Calu3 (cell line): ENCODE data around the gene MYD88. TPM values are rescaled to one million over a fixed set of nuclear protein-coding genes. Genes with fewer than 3 reads are reported as not detected.

Experiments used
- BruUV-seq: library from RNA; stranded (reverse); fragments of 400-500 nt; replicated peaks from 2 replicates; lab custom pipeline; 2021; lab: Mats Ljungman, UMichigan
- CTCF ChIA-PET: fragments of 300-600 bp; sonication (Branson Sonifier 250); formaldehyde crosslinking; loops from one replicate; lab custom pipeline; 2022; ENCODE audit warnings: antibody characterized with exemption; lab: Charles Lee
- DNase-seq: peaks from one replicate; pipeline ENCODE4 v3.0.0; 2022
- H3K27ac Mint-ChIP-seq: one replicate; pipeline ENCODE4 v1.8.0; 2022; ENCODE audit warnings: mixed read lengths; ENCODE audit not compliant: unreplicated experiment
- H3K27me3 Mint-ChIP-seq: one replicate; pipeline ENCODE4 v1.8.0; 2022; ENCODE audit warnings: mixed read lengths; ENCODE audit not compliant: unreplicated experiment
- H3K36me3 Mint-ChIP-seq: one replicate; pipeline ENCODE4 v1.8.0; 2022; ENCODE audit warnings: mild to moderate bottlenecking, moderate library complexity, mixed read lengths; ENCODE audit not compliant: insufficient read depth, unreplicated experiment
- H3K4me1 Mint-ChIP-seq: one replicate; pipeline ENCODE4 v1.8.0; 2022; ENCODE audit warnings: mild to moderate bottlenecking, low read depth, mixed read lengths; ENCODE audit not compliant: unreplicated experiment
- H3K4me3 Mint-ChIP-seq: one replicate; pipeline ENCODE4 v1.8.0; 2022; ENCODE audit warnings: mild to moderate bottlenecking, low read depth, moderate library complexity, mixed read lengths; ENCODE audit not compliant: unreplicated experiment
- H3K9me3 Mint-ChIP-seq: one replicate; pipeline ENCODE4 v1.8.0; 2022; ENCODE audit warnings: low read depth, mixed read lengths; ENCODE audit not compliant: unreplicated experiment
- CTCF ChIP-seq: fragments of 200-600 bp; IDR thresholded peaks from one replicate; pipeline ENCODE4 v1.8.0; 2022; ENCODE audit warnings: antibody characterized with exemption; ENCODE audit not compliant: unreplicated experiment
- intact Hi-C: fragments of 100-400 bp; cut with micrococcal nuclease; formaldehyde crosslinking; loops from one replicate; pipeline ENCODE4 v1.10.0; 2022; ENCODE audit not compliant: unreplicated experiment
- total RNA-seq: library from RNA; stranded (reverse); gene quantifications from 2 replicates; pipeline ENCODE4 v1.2.3, GENCODE V29; 2022

The MYD88 gene
- total RNA-seq, 1 experiment from 2014 or later = 35.2 TPM

- intact Hi-C loops = no loop called here
- no peak overlapping the region for H3K27ac Mint-ChIP-seq
- peaks cover under 1% of the 10 kb centered on the region for H3K9me3 Mint-ChIP-seq
- CTCF ChIA-PET = no interaction called here
- peaks cover 79% of the 10 kb centered on the region for H3K27me3 Mint-ChIP-seq
- DNase-seq = no peak
- no peaks in the 10 kb centered on the region for H3K36me3 Mint-ChIP-seq
- H3K4me3 Mint-ChIP-seq = no peak overlapping the region
- no TSS peak for BruUV-seq
- no peak for TF ChIP-seq CTCF
- H3K4me1 Mint-ChIP-seq = no peaks in the 10 kb centered on the region
Measured at GRCh38 chr3:38100498-38100897, 38.0 kb upstream of the MYD88 start.

GRCh38 chr3:38101811-38102443, 36.5 kb upstream of the MYD88 start:
- no TSS peak for BruUV-seq
- Mint-ChIP-seq H3K9me3 (peaks cover 4% of the 10 kb centered on the region), H3K4me3 (no peak overlapping the region), H3K4me1 (no peaks in the 10 kb centered on the region), H3K27me3 (peaks cover 65% of the 10 kb centered on the region), H3K27ac (no peak overlapping the region), H3K36me3 (no peaks in the 10 kb centered on the region)
- intact Hi-C loops = no loop called here
- TF ChIP-seq CTCF = no peak
- no peak for DNase-seq
- CTCF ChIA-PET = interaction anchor here (0.6 kb wide), 1 partner anchor 1275 kb away, joined by 3 read pairs; no protein-coding TSS in a partner anchor

GRCh38 chr3:38102444-38102814, 36.0 kb upstream of the MYD88 start:
- BruUV-seq = no TSS peak
- Mint-ChIP-seq H3K36me3 (no peaks in the 10 kb centered on the region), H3K27ac (no peak overlapping the region), H3K4me1 (no peaks in the 10 kb centered on the region), H3K4me3 (no peak overlapping the region), H3K9me3 (peaks cover 4% of the 10 kb centered on the region), H3K27me3 (peaks cover 60% of the 10 kb centered on the region)
- intact Hi-C loops = no loop called here
- no peak for DNase-seq
- CTCF ChIA-PET = no interaction called here
- TF ChIP-seq CTCF = no peak

- intact Hi-C loops = no loop called here
- CTCF ChIA-PET = no interaction called here
- no peak for DNase-seq
- no peaks in the 10 kb centered on the region for H3K36me3 Mint-ChIP-seq
- no peak for TF ChIP-seq CTCF
- peaks cover 29% of the 10 kb centered on the region for H3K27me3 Mint-ChIP-seq
- H3K27ac Mint-ChIP-seq = no peak overlapping the region
- H3K9me3 Mint-ChIP-seq = peaks cover 4% of the 10 kb centered on the region
- no peak overlapping the region for H3K4me3 Mint-ChIP-seq
- BruUV-seq = no TSS peak
- no peaks in the 10 kb centered on the region for H3K4me1 Mint-ChIP-seq
Measured at GRCh38 chr3:38105525-38105924, 32.9 kb upstream of the MYD88 start.
